HG03039 (cell line): ENCODE measurements around the gene SPARC.

Experiments used
- ATAC-seq: cut with Tn5 transposase; IDR thresholded peaks from one replicate; pipeline ENCODE4 v1.9.1; 2021; ENCODE audit warnings: mild to moderate bottlenecking, moderate library complexity; ENCODE audit not compliant: unreplicated experiment

Gene SPARC

DNA sequence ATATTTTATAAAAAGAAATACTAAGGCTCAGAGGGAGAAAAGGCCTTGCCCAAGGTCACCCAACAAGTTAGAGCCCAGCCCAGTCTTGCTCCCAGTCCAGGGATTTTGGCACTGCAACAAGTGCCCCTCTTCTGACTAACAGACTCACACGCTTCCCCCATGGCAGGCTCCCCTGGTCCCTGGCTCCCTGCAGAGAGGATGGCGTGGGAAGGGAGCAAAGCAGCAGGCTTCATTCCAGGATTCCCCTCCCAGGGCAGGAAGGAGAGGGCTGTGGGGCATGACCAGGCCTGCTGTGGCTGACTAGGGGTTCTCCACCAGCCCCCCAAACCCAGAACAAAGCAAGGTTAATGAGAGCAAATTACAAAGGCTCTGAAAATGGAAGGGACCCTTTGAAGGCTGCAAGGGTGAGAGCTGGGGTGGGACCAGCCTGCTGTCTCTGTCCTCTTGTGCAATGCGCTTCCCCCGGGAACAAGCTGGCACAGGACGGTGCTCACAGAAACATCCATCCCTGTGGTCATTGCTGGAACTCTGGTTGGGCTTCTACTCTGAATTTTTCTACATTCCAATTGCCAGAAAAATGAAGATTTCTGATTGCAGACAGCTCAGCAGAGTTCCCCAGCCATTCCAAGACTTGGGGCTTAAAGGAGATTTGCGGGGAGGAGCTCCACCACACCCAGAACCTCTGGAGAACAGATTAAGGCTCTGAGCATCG is 58.4 kb downstream of the SPARC start:
- ATAC-seq = no peak

DNA sequence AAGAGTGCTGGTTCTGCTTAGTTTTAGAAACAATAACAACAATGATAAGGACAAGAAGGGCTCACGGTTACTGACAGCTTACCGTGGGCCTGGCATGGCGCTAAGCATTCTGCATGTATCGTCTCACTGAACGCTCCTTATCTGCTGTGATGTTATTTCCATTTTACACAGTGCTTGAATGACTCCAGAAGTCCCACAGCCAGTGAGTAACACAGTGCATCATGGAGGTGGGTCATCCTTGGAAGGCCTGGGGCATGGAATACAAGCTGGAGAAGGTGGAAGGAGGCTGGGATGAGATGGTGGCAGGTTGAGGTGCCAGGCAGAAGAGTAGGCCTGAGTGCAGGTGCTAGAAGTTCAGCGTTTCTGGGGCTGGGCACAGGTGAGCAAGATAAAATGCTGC is 59.1 kb downstream of the SPARC start:
- no peak for ATAC-seq

DNA sequence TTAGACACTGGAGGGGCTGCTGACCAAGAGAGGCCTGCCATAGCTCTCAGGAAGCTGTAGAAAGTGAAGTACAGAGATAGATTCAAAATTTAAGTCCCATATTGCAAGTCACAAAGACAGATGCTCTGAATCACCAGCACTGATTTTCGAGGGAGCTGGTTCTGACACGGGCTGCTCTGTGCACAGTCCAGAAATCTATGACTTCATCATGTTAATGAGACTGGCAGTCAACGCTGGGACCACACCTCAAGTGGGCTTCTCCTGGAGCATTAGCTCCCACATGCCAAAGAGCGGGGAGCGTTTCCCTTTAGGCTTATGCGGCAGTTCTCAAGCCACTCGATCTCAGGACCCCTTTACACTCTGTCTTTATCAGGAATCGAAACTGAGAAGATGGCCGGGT is 61.4 kb downstream of the SPARC start:
- ATAC-seq = no peak

DNA sequence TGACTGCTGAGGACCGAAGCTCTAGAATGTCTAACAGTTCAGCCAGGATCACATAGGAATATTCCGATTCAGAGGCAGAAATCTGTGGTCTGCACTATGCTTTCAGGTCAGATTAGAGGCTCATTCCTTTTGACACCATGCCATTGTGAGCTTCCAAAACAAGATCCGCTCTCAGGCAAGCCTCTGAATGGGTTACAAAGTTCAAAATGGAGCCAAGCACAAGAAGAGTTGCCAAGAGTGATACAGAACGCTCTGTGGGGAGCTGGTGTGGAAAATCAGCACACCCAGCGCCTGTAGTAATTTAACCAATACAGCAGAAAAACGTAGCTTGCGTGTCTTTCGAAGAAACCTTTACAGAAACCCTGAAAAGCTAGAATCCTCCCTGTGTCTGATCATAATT is 62.2 kb downstream of the SPARC start:
- ATAC-seq = no peak

DNA sequence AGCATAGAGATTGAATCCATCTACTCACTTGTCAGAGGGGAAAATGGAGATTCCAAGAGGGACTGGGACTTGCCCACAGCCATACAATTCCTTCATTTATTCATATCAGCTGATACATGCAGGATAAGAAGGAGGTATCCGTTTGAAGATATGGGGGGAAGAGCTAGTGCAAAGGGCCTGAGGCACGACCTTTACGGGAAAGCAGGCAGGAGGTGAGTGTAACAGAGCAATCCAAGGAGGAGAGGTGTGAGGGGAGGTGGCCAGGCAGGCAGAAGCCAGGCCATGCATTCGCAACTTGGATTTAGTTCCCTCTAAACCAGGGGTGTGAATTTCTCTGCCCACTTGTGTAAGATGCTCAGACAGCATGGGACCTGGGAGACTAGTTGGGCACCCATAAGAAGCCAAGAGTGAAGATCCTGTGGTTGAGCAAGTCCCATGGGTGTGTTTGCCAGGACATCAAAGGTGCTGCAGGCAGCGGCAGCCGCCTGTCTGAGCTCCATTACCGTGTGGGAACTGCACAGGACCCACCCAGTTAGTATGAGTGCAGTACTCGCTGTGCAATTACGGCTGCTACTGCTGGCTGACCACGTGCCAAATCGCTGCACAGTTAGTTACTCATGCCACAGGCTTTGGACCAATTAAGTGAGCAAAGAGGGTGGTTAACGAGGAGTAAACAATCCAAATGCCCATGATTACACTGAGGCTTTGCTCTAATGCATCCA is 64.2 kb downstream of the SPARC start:
- ATAC-seq = no peak

DNA sequence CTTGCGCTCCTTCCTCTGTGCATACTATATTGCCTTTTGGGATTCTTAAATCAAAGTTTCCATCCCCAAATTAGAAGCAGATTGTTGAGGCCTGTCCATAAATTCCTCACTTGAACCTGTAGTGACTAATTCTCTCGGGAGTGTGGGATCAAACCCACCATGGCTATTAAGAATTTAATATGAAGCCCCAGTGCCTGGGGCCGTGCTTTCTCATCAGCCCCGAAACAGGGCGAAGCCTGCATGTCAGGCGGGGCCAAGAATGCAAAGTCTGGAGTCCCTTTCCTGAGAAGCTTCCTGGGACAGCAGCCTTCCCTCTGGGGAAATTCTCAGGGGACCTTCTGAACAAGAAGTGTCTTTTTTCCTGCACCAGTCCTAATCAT is 66.3 kb downstream of the SPARC start:
- ATAC-seq = no peak

DNA sequence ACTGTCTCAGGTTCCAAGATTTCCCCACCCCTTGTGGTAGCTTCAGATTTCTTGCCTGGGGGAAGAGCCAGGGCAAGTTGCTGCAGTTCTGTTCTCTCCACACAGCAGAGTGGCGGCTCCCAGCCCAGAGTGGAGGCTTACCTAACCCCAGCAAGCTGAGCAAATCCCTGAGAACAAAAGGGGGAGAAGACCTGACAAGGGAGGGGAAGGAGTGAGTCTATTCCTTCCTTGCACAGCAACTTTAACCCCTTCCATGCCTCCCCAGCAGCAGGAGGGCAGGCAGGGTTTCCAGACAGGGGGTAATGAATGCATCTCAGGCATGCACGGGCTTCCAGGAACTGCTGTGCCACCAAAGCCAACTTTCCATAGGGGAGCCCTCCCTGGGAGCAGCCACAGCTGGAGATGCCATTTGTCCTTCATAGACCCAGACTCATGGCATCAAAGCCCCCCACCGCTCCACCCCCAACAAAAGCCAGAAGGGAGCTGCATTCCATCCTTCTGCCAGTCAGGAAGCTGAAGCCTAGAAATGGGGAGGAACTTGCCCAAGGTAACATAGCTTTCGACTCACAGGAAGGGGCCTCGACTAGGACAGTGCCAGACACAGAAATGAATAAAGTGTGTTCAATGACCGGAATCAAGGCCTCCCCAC is 66.8 kb downstream of the SPARC start:
- ATAC-seq = no peak

DNA sequence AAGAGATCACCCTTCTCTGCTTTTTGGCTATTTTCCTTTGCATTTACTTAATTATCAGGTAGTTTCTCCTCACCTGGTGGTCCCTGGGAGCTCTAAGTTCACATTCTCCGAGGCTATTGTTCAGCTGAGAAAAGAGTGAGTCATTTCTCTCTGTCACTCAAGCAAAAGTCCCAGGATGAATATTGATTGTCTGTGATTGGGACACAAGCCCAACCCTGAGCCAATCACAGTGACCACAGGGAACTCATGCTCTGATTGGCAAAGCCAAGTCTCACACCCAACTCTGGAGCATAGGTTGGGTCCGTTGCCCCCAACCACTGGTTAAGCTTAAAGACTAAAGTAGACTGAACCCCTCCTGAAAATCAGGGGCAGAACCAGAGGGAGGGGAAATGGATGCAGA is 67.8 kb downstream of the SPARC start:
- no peak for ATAC-seq

DNA sequence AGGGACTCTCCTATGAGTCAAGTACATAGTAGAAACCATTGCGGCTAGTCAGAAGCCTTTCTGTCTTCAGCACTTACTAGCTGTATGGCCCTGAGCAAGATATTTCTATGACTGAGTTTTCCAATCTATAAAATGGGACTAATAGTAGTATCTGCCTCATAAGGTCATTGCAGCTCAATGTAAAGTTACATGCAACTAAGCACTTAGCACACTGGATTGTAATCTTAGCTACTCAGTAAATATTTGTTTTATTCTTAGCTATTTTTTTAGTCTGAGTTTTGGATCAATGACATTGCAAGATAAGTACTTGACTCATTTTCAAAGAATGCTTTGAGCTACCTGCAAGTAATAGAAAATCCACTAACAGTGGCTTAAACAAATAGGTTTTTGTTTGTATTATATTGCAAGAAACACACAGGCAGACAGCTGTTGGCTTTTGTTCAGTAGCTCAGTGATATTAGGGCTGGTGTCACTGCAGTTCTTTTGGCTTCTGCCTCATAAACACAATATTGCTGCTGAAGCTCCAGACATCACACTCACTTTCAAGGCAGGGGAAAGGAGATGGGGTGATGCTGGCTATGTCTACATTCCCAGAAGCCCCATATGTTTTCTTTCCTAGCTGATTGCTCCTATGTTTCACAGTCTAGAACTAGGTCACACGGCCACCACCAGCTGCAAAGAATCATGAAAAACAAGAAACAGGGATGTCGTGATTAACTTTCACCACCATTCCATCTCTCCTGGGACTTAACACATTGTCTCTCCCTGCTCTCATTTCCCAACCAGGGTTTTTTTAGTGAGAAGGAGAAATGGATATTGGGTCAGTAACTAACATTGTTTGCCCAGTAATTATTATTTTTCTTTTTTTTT is 68.6 kb downstream of the SPARC start:
- ATAC-seq = no peak

DNA sequence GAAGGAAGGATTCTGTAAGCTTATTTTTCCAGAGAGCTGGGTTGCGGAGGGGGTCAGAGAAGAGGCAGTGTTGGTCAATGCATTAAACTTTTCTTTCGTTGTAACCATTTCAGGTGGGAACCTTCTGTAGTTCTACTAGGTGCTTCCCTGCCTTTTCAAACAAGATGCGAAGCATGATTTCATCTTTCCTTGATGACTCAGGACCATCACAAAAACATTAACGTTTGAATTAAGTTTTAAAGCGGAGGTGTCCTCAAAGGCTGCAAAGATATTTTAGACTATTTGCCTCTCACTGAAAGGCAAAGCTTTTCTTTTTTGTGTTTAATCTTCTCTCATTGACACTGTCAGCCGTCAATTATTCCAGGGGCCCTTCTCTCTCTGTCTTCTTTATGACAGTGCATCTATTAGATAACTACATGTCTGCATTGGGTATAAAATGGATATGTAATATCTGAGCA is 69.3 kb downstream of the SPARC start:
- ATAC-seq = no peak

DNA sequence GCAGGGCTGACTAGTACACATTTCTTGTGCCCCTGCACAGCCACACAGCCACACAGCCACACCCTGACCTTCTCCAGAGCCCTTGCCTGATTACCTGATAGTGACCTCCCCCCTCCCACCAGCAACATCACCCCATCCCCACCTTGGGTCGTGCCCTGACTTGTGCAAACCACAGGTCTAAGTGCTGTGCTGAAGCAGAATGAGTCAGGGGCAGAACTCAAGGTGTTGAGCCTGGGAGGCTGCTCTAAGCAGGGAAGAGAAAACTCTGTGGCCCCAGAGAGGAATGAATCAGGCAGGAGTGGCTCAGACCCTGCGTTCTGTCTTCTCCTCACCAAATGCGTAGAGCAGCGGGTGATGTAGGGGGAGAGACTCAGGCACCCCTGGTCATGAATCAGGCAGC is 71.3 kb downstream of the SPARC start:
- ATAC-seq = no peak

DNA sequence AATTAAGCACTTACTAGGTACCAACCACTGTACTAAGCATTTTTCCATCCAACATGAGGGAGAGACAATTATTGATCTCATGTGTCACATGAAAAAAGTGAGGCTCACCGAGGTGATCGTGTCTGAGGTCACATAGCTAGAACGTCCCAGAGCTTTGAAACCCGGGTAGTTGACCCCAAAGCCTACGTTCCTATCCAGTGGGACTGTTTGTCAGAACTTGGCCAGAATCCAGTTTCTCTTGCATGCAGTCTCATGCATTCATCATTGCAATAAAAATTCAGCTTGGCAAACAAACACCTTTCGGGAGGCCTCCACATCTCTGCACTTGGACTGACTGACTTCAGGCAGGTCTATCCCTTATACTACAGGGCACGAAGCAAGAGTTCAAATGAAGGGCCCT is 72.2 kb downstream of the SPARC start:
- ATAC-seq = no peak

DNA sequence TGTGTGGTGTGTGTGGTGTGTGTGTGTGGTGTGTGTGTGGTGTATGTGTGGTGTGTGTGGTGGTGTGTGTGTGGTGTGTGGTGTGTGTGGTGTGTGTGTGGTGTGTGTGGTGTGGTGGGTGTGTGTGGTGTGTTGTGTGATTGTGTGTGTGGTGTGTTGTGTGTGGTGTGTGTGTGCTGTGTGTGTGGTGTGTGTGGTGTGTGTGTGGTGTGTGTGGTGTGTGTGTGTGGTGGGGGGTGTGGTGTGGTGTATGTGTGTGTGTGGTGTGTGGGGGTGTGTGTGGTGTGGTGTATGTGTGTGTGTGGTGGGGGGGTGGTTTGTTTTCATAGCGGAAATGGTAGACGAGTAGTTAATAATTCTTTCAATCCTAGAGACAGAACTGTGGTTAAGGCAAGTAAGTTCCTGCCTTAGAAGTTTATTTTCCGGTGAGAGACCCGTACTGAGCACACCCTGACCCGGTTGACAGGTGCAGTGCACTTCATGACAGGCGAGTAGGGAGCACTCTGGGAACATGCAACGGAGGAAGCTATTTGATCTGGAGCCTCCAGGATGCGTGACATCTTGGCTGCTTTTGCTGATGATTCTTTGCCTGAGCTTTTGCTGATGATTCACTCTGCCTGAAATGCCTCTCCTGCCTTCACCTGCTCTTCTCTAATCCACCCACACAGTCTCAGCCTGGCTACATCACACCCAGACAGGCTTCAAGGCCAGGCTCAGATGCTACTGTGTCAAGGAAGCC is 73.9 kb downstream of the SPARC start:
- ATAC-seq = peak; percentile 58

DNA sequence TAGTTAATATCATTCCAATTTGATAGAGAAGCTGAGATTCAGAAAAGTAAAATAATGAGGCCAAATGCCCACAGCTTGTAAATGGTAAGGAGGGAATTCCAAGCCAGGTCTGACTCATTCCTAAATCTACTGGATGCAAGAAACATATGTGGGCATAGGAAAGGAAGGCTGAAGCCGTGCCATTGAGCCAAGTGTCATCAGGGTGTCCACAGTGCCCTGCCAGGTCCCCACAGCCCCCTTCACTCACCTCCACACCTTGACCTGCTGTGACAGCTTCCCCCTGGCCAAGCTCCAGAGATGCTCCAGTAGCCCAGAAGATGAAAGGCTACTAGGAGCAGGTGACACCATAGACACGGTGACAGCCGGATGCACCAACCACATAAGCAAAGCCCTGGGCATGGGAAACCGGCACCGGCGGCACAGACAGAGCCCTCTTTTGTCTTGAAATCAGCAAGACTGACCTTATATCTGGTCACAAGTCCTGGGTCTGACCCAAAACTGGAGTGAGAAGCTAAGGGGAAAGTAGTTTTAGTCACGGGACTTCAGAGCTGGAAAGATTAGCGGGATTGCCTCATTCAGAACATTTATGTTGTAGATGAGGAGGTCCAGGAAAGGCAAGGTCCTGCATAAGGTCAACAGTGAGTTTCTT is 75.5 kb downstream of the SPARC start:
- ATAC-seq = no peak
